GM10266 (cell line): ENCODE results near the gene ELP6.
"Not testable (repeated sequence)": the region's sequence is repeated elsewhere in the genome, so short reads cannot be mapped to it uniquely, and the experiment has no call there.

Source experiments
- DNase-seq: peaks from one replicate; pipeline ENCODE4 v3.0.0; 2012; ENCODE audit errors: extremely low spot score
- CTCF ChIP-seq: IDR thresholded peaks from 2 replicates; pipeline ENCODE4 v1.5.1; 2012; ENCODE audit warnings: mild to moderate bottlenecking, low read depth; ENCODE audit not compliant: control insufficient read depth, insufficient read depth; ENCODE audit errors: missing control alignments

ELP6 gene

GRCh38 chr3:47491186-47491585 lies 22.3 kb downstream of the ELP6 start:
- TF ChIP-seq CTCF = no peak
- DNase-seq = no peak

GRCh38 chr3:47487265-47487664 lies 26.2 kb downstream of the ELP6 start:
- no peak for TF ChIP-seq CTCF
- no peak for DNase-seq

DNA sequence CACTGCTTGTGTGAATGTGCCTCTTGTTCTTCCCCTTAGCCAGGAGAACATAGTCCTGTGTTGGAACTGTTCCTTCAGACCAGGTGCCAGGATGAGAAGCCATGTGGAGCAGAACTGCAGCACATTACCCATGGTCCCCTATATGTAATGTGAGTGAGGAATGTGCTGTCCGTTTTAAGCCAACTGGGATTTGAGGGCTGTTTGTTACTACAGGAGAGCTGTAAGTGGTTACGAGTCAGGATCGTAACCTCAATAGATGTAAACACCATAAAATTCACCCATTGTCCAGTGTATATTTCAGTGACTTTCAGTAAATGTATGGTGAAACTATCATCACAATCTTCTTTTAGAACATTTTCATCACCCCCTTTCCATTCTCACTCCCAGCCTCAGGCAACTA lies 27.7 kb downstream of the ELP6 start:
- TF ChIP-seq CTCF = no peak
- no peak for DNase-seq

DNA sequence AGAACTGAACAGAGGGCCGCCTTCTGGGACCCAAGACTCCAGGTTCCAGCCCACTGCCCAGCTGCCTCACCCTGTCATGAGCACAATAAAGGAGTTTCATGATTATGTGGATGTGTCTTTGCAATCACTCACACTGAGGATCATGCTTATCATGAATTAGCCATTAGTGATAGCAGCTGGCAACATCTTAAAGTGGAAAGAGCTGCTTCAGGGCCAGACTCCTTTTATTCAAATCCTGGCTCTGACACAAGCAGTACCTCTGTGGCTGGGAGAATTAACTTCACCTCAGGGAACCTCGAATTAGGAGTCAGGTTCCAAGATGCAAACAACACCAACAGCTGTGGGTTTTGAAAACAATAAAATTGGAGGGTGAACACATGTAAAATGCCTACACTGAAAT lies 31.1 kb downstream of the ELP6 start:
- no peak for DNase-seq
- no peak for TF ChIP-seq CTCF

DNA sequence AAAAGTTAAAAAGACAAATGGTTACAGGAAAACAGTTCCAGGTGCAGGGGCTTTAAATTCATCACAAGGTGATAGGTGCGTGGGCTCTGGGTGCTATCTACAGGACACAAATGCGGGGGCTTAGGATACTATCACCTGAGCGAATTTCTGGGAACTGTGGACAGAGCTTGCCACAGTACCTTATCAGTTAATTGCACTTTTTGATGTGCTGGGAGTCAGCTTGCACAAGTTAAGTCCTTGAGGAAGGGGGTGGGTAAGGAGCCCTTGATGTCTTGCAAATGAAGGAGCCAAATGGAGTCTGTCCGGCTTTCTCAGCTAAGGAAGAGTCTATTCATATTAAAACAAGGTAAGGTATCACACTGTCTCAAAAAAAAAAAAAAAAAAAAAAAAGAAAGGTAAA lies 31.7 kb downstream of the ELP6 start:
- not testable (repeated sequence) for DNase-seq

DNA sequence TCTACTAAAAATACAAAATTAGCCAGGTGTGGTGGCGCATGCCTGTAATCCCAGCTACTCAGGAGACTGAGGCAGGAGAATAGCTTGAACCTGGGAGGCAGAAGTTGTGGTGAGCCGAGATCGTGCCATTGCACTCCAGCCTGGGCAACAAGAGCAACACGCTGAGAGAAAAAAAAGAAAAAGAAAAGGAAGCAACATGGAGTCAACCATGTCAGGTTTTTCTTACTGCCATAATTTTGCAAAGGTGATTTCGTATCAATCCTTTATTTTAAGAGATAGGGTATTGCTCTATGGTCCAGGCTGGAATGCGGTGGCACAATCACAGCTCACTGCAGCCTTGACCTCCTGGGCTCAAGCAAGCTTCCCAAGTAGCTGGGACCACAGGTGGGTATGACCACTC lies 33.2 kb downstream of the ELP6 start:
- DNase-seq = not testable (repeated sequence)

GRCh38 chr3:47479826-47480160 lies 33.7 kb downstream of the ELP6 start:
- no peak for DNase-seq
- TF ChIP-seq CTCF = no peak

GRCh38 chr3:47478022-47478421 lies 35.5 kb downstream of the ELP6 start:
- no peak for DNase-seq
- no peak for TF ChIP-seq CTCF

GRCh38 chr3:47476644-47477199 lies 36.8 kb downstream of the ELP6 start:
- TF ChIP-seq CTCF = no peak
- no peak for DNase-seq
